Muscle layer of duodenum (tissue), 2 donors: ENCODE measurements around the gene ARMS2.

Experiments
- H3K27ac ChIP-seq: one replicate; pipeline ENCODE4 v1.7.0; 2013; ENCODE audit warnings: mild to moderate bottlenecking, low read length
- H3K27me3 ChIP-seq: one replicate; pipeline ENCODE4 v1.7.0; 2013; ENCODE audit warnings: low read depth, mild to moderate bottlenecking, control low read depth, low read length
- H3K36me3 ChIP-seq, 2 donors: one replicate each; pipeline ENCODE4 v1.7.0; 2013; ENCODE audit warnings: low read length in 2 of 2, control low read depth in 1 of 2, mild to moderate bottlenecking in 1 of 2; ENCODE audit not compliant: insufficient read depth in 2 of 2, control insufficient read depth in 1 of 2
- H3K4me1 ChIP-seq, 2 donors: one replicate each; pipeline ENCODE4 v1.7.0; 2013; ENCODE audit warnings: low read length in 2 of 2, mild to moderate bottlenecking in 2 of 2, control low read depth in 1 of 2, moderate library complexity in 1 of 2; ENCODE audit not compliant: insufficient read depth in 2 of 2, control insufficient read depth in 1 of 2
- H3K4me3 ChIP-seq, 2 donors: one replicate each; pipeline ENCODE4 v1.7.0; 2013; ENCODE audit warnings: low read length in 2 of 2, low read depth in 1 of 2, mild to moderate bottlenecking in 1 of 2
- H3K9me3 ChIP-seq, 2 donors: one replicate each; pipeline ENCODE4 v1.7.0; 2013; ENCODE audit warnings: low read length in 2 of 2, control low read depth in 1 of 2, mild to moderate bottlenecking in 1 of 2; ENCODE audit not compliant: control insufficient read depth in 1 of 2
- donor health status: healthy.

ARMS2 gene

GRCh38 chr10:122454071-122454470, 382 bp upstream of the ARMS2 start:
- Histone ChIP-seq H3K27me3 (no peaks in the 10 kb centered on the region), H3K4me3 (no peak overlapping the region), H3K27ac (no peak overlapping the region), H3K9me3 (no peaks in the 10 kb centered on the region), H3K36me3 (no peaks in the 10 kb centered on the region), H3K4me1 (no peaks in the 10 kb centered on the region)

GRCh38 chr10:122455376-122456079, 1.1 kb downstream of the ARMS2 start:
- H3K27me3 ChIP-seq = no peaks in the 10 kb centered on the region
- H3K27ac ChIP-seq = no peak overlapping the region
- no peaks in the 10 kb centered on the region for H3K36me3 ChIP-seq
- no peak overlapping the region for H3K4me3 ChIP-seq
- no peaks in the 10 kb centered on the region for H3K9me3 ChIP-seq
- H3K4me1 ChIP-seq = no peaks in the 10 kb centered on the region

GRCh38 chr10:122457934-122458333, 3.5 kb downstream of the ARMS2 start:
- no peaks in the 10 kb centered on the region for H3K4me1 ChIP-seq
- H3K36me3 ChIP-seq = no peaks in the 10 kb centered on the region
- no peaks in the 10 kb centered on the region for H3K27me3 ChIP-seq
- H3K9me3 ChIP-seq = no peaks in the 10 kb centered on the region
- no peak overlapping the region for H3K27ac ChIP-seq
- H3K4me3 ChIP-seq = no peak overlapping the region

- Histone ChIP-seq H3K27ac (no peak overlapping the region), H3K4me3 (no peak overlapping the region), H3K4me1 (peaks cover 0 to 3% of the 10 kb centered on the region in 2 donors), H3K36me3 (no peaks in the 10 kb centered on the region), H3K27me3 (no peaks in the 10 kb centered on the region), H3K9me3 (no peaks in the 10 kb centered on the region)
These were observed 4.2 kb downstream of the ARMS2 start for GRCh38 chr10:122458693-122459092.

- no peaks in the 10 kb centered on the region for H3K27me3 ChIP-seq
- no peak overlapping the region for H3K27ac ChIP-seq
- no peak overlapping the region for H3K4me3 ChIP-seq
- peaks cover 0 to 8% of the 10 kb centered on the region in 2 donors for H3K4me1 ChIP-seq
- no peaks in the 10 kb centered on the region for H3K36me3 ChIP-seq
- no peaks in the 10 kb centered on the region for H3K9me3 ChIP-seq
These were observed 5.3 kb downstream of the ARMS2 start for GRCh38 chr10:122459561-122460273.

- H3K36me3 ChIP-seq = peaks cover 0 to 4% of the 10 kb centered on the region in 2 donors
- H3K27me3 ChIP-seq = no peaks in the 10 kb centered on the region
- H3K4me3 ChIP-seq = peak overlapping the region; percentile 44 to 68
- H3K9me3 ChIP-seq = no peaks in the 10 kb centered on the region
- peaks cover 0 to 8% of the 10 kb centered on the region in 2 donors for H3K4me1 ChIP-seq
- H3K27ac ChIP-seq = no peak overlapping the region
These were observed 6.4 kb downstream of the ARMS2 start for GRCh38 chr10:122460891-122461293.

GRCh38 chr10:122461367-122461728, 6.9 kb downstream of the ARMS2 start, which contains the start of gene HTRA1:
HTRA1 (plus strand) TSS chr10:122461553; CDS start chr10:122461653, 100 bp downstream.
- Histone ChIP-seq H3K27me3 (no peaks in the 10 kb centered on the region), H3K36me3 (peaks cover 0 to 5% of the 10 kb centered on the region in 2 donors), H3K27ac (peak within 1 kb of the TSS; percentile 7), H3K4me1 (peaks cover 0 to 8% of the 10 kb centered on the region in 2 donors), H3K4me3 (peak within 1 kb of the TSS; percentile 65 to 89), H3K9me3 (no peaks in the 10 kb centered on the region)

- Histone ChIP-seq H3K36me3 (peaks cover 0 to 5% of the 10 kb centered on the region in 2 donors), H3K27me3 (no peaks in the 10 kb centered on the region), H3K4me1 (peaks cover 0 to 8% of the 10 kb centered on the region in 2 donors), H3K27ac (peak overlapping the region; percentile 7), H3K4me3 (peak overlapping the region; percentile 65 to 89), H3K9me3 (no peaks in the 10 kb centered on the region)
These were observed 7.5 kb downstream of the ARMS2 start for GRCh38 chr10:122461729-122462532.

- no peaks in the 10 kb centered on the region for H3K27me3 ChIP-seq
- peaks cover 0 to 8% of the 10 kb centered on the region in 2 donors for H3K4me1 ChIP-seq
These were observed 8.3 kb downstream of the ARMS2 start for GRCh38 chr10:122462533-122463465.

GRCh38 chr10:122463466-122464249, 9.2 kb downstream of the ARMS2 start:
- Histone ChIP-seq H3K27me3 (no peaks in the 10 kb centered on the region), H3K9me3 (no peaks in the 10 kb centered on the region), H3K27ac (no peak overlapping the region), H3K4me1 (peaks cover 0 to 8% of the 10 kb centered on the region in 2 donors), H3K4me3 (peak overlapping the region; percentile 65 to 89), H3K36me3 (peaks cover 0 to 5% of the 10 kb centered on the region in 2 donors)

More at GRCh38 chr10:122462533-122463465, 8.3 kb downstream of the ARMS2 start:
- H3K4me3 ChIP-seq = peak overlapping the region; percentile 65 to 89
- H3K9me3 ChIP-seq = no peaks in the 10 kb centered on the region
- peak overlapping the region; percentile 7 for H3K27ac ChIP-seq
- peaks cover 0 to 5% of the 10 kb centered on the region in 2 donors for H3K36me3 ChIP-seq
